HCT116 (cell line): ENCODE measurements around the gene TIMM13. TPM values are rescaled to one million over a fixed set of nuclear protein-coding genes. Genes with fewer than 3 reads are reported as not detected.

ENCODE experiments used
- ATAC-seq: fragments of 200-7000 bp; cut with Tn5 transposase; 2 replicates; pipeline ENCODE4 v1.9.1; 2020; ENCODE audit warnings: mild to moderate bottlenecking, moderate library complexity
- BruUV-seq: library from RNA; stranded (reverse); fragments of 400-500 nt; replicated peaks from 2 replicates; lab custom pipeline; 2021; lab: Mats Ljungman, UMichigan
- CTCF ChIA-PET: fragments of 300-600 bp; sonication (Branson Sonifier 250); formaldehyde crosslinking; loops from one replicate; lab custom pipeline; 2021; ENCODE audit warnings: antibody characterized with exemption; lab: Charles Lee
- POLR2A ChIA-PET: fragments of 300-600, 350-600 bp; sonication (Branson Sonifier 250); formaldehyde crosslinking; loops from one replicate; lab custom pipeline; 2021; ENCODE audit warnings: antibody characterized with exemption; lab: Charles Lee
- RAD21 ChIA-PET, 2 experiments: fragments of 300-600 bp; sonication (Branson Sonifier 250); formaldehyde crosslinking; loops; one replicate each; lab custom pipeline; 2023; ENCODE audit warnings: low total read pairs in 2 of 2; ENCODE audit not compliant: uncharacterized antibody in 2 of 2, unreplicated experiment in 2 of 2, low non-redundant PET in 1 of 2; lab: Charles Lee
- DNase-seq: peaks from one replicate; pipeline ENCODE4 v3.0.0-alpha.2; 2010; ENCODE audit warnings: low read depth, low spot score
- H2AFZ ChIP-seq: fragments of 200-600 bp; shearing (Covaris generic), sonication (generic); 2 replicates; pipeline ENCODE4 v1.6.1; 2017; ENCODE audit warnings: low read depth, mixed run types, mixed read lengths, antibody characterized with exemption, low read length; ENCODE audit not compliant: poor library complexity, severe bottlenecking
- H3K27ac ChIP-seq: 2 replicates; pipeline ENCODE4 v1.5.1; 2012; ENCODE audit warnings: low read depth, low read length
- H3K27me3 ChIP-seq: fragments of 200-600 bp; sonication (generic); 2 replicates; pipeline ENCODE4 v1.6.1; 2016; ENCODE audit warnings: mixed run types, low read length, mixed read lengths; ENCODE audit not compliant: insufficient read depth
- H3K36me3 ChIP-seq, 2 experiments: fragments of 200-500 bp in 1 of 2; fragments of 200-600 bp in 1 of 2; sonication (Bioruptor generic) in 1 of 2; sonication (generic) in 1 of 2; 2 replicates each; pipeline versions ENCODE4 v1.5.1 to v1.6.1; 2014 to 2016; ENCODE audit warnings: low read length in 2 of 2, inconsistent platforms in 1 of 2, mixed read lengths in 1 of 2, mixed run types in 1 of 2; ENCODE audit not compliant: insufficient read depth in 2 of 2, control insufficient read depth in 1 of 2
- H3K4me1 ChIP-seq, 2 experiments: fragments of 200-600 bp in 1 of 2; sonication (generic) in 1 of 2; 2 replicates each; pipeline versions ENCODE4 v1.5.1 to v1.6.1; 2012 to 2017; ENCODE audit warnings: low read length in 2 of 2, inconsistent platforms in 1 of 2, mild to moderate bottlenecking in 1 of 2, mixed read lengths in 1 of 2, mixed run types in 1 of 2, moderate library complexity in 1 of 2; ENCODE audit not compliant: insufficient read depth in 2 of 2, control insufficient read depth in 1 of 2
- H3K4me2 ChIP-seq: fragments of 200-600 bp; sonication (generic); 2 replicates; pipeline ENCODE4 v1.6.1; 2017; ENCODE audit warnings: mixed run types, low read length, mixed read lengths
- H3K4me3 ChIP-seq, 2 experiments: fragments of 200-600 bp in 1 of 2; sonication (generic) in 1 of 2; replicated peaks in 1 of 2; 2 replicates each; pipeline ENCODE4 v1.5.1; 2011 to 2016; ENCODE audit warnings: low read length in 2 of 2, control low read depth in 1 of 2, low read depth in 1 of 2, mild to moderate bottlenecking in 1 of 2, mixed read lengths in 1 of 2, mixed run types in 1 of 2
- H3K79me2 ChIP-seq: fragments of 200-600 bp; sonication (generic); 2 replicates; pipeline ENCODE4 v1.6.1; 2017; ENCODE audit warnings: mild to moderate bottlenecking, mixed run types, low read length, moderate library complexity, mixed read lengths; ENCODE audit not compliant: insufficient read depth
- H3K9ac ChIP-seq: fragments of 200-600 bp; sonication (generic); 2 replicates; pipeline ENCODE4 v1.6.1; 2016; ENCODE audit warnings: low read length, mixed read lengths
- H3K9me2 ChIP-seq: fragments of 200-600 bp; sonication (generic), shearing (Covaris generic); 2 replicates; pipeline ENCODE4 v1.6.1; 2017; ENCODE audit warnings: mixed run types, mild to moderate bottlenecking, moderate library complexity; ENCODE audit not compliant: insufficient read depth
- H3K9me3 ChIP-seq, 2 experiments: fragments of 200-500 bp in 1 of 2; fragments of 200-600 bp in 1 of 2; sonication (Bioruptor generic) in 1 of 2; sonication (generic) in 1 of 2; 2 replicates each; pipeline ENCODE4 v1.6.1; 2014 to 2017; ENCODE audit warnings: low read length in 2 of 2, mixed read lengths in 2 of 2, inconsistent platforms in 1 of 2, low read depth in 1 of 2, mild to moderate bottlenecking in 1 of 2, mixed run types in 1 of 2, moderate library complexity in 1 of 2; ENCODE audit not compliant: control insufficient read depth in 1 of 2, insufficient read depth in 1 of 2
- H4K20me1 ChIP-seq: fragments of 200-600 bp; sonication (generic), shearing (Covaris generic); 2 replicates; pipeline ENCODE4 v1.6.1; 2017; ENCODE audit warnings: mixed run types, mild to moderate bottlenecking, moderate library complexity; ENCODE audit not compliant: insufficient read depth
- ATF3 ChIP-seq: IDR thresholded peaks from 2 replicates; pipeline ENCODE4 v1.6.1; 2012
- CEBPB ChIP-seq: IDR thresholded peaks from 2 replicates; pipeline ENCODE4 v1.6.1; 2012; ENCODE audit warnings: low read depth
- CTCF ChIP-seq, 3 experiments: fragments of 200-600 bp in 1 of 3; sonication (generic) in 1 of 3; IDR thresholded peaks in 2 of 3; conservative IDR thresholded peaks in 1 of 3; 2 replicates each; pipeline ENCODE4 v1.5.1; 2012 to 2017; ENCODE audit warnings: low read depth in 2 of 3, low read length in 2 of 3, antibody characterized with exemption in 1 of 3, borderline replicate concordance in 1 of 3, control low read depth in 1 of 3, mild to moderate bottlenecking in 1 of 3, mixed read lengths in 1 of 3, mixed run types in 1 of 3, moderate library complexity in 1 of 3; ENCODE audit not compliant: insufficient read depth in 1 of 3
- EGR1 ChIP-seq: IDR thresholded peaks from 2 replicates; pipeline ENCODE4 v1.6.1; 2012; ENCODE audit warnings: low read depth
- FOSL1 ChIP-seq: IDR thresholded peaks from 2 replicates; pipeline ENCODE4 v1.6.1; 2012; ENCODE audit warnings: low read depth
- JUND ChIP-seq: IDR thresholded peaks from 2 replicates; pipeline ENCODE4 v1.6.1; 2012
- MAX ChIP-seq: IDR thresholded peaks from 2 replicates; pipeline ENCODE4 v1.6.1; 2012
- POLR2A ChIP-seq: IDR thresholded peaks from 2 replicates; pipeline ENCODE4 v1.7.0; 2011; ENCODE audit warnings: borderline replicate concordance; ENCODE audit not compliant: insufficient read depth, insufficient read length; ENCODE audit errors: extremely low read depth
- POLR2AphosphoS5 ChIP-seq: IDR thresholded peaks from 2 replicates; pipeline ENCODE4 v1.6.1; 2011; ENCODE audit warnings: mild to moderate bottlenecking, low read depth, low read length, moderate library complexity
- REST ChIP-seq: IDR thresholded peaks from 2 replicates; pipeline ENCODE4 v1.6.1; 2012; ENCODE audit warnings: low read depth
- SP1 ChIP-seq: IDR thresholded peaks from 2 replicates; pipeline ENCODE4 v1.6.1; 2012; ENCODE audit warnings: low read depth
- SRF ChIP-seq: IDR thresholded peaks from 2 replicates; pipeline ENCODE4 v1.6.1; 2012; ENCODE audit warnings: low read depth
- TCF7L2 ChIP-seq: IDR thresholded peaks from 2 replicates; pipeline ENCODE4 v1.7.0; 2011; ENCODE audit warnings: borderline replicate concordance, inconsistent platforms; ENCODE audit not compliant: insufficient read depth, insufficient read length; ENCODE audit errors: extremely low read depth
- YY1 ChIP-seq: IDR thresholded peaks from 2 replicates; pipeline ENCODE4 v1.6.1; 2011; ENCODE audit warnings: low read length, low read depth, moderate library complexity, mild to moderate bottlenecking; ENCODE audit not compliant: insufficient replicate concordance; ENCODE audit errors: extremely low read depth
- ZBTB33 ChIP-seq: IDR thresholded peaks from 2 replicates; pipeline ENCODE4 v1.6.1; 2011; ENCODE audit warnings: mild to moderate bottlenecking, low read length, moderate library complexity; ENCODE audit not compliant: insufficient replicate concordance; ENCODE audit errors: extremely low read depth
- ZFX ChIP-seq: fragments of 450-650 bp; IDR thresholded peaks from 2 replicates; pipeline ENCODE4 v1.6.1; 2017
- intact Hi-C: fragments of 100-400 bp; cut with micrococcal nuclease; formaldehyde crosslinking; loops from 2 replicates; pipeline ENCODE4 v1.10.0; 2022
- total RNA-seq: library from RNA; stranded (reverse); gene quantifications from one replicate; pipeline ENCODE4 v1.2.1, GENCODE V29; 2021; ENCODE audit not compliant: unreplicated experiment

TIMM13 gene
- total RNA-seq, 1 experiment from 2014 or later, result 151 TPM

- no peak for ATAC-seq
- CTCF ChIA-PET, result interaction anchor here (1.1 to 1.2 kb wide), 2 partner anchors 10 kb away, joined by 3 to 5 read pairs; no protein-coding TSS in a partner anchor
- H2AFZ ChIP-seq, result no peak overlapping the region
- POLR2A ChIA-PET, result interaction anchor here (1.6 to 6.8 kb wide), 2 partner anchors 12 to 80 kb away, joined by 3 to 44 read pairs; partner anchors contain the start of gene GADD45B
- no peaks in the 10 kb centered on the region for H3K27me3 ChIP-seq
- no peaks in the 10 kb centered on the region for H3K9me2 ChIP-seq
- H3K79me2 ChIP-seq, result no peaks in the 10 kb centered on the region
- no peak for DNase-seq
- no peaks in the 10 kb centered on the region for H3K9me3 ChIP-seq
- H3K9ac ChIP-seq, result no peak overlapping the region
- RAD21 ChIA-PET, result no interaction called here
- H3K4me3 ChIP-seq, result no peak overlapping the region
- H3K4me1 ChIP-seq, result peaks cover 25 to 60% of the 10 kb centered on the region in 2 experiments
- H3K36me3 ChIP-seq, result no peaks in the 10 kb centered on the region
- intact Hi-C loops, result loop anchor here (10.0 kb wide), 1 partner anchor 300 kb away; the partner anchor contains the start of gene DOT1L
- no peak overlapping the region for H3K4me2 ChIP-seq
- no peaks in the 10 kb centered on the region for H4K20me1 ChIP-seq
- TF ChIP-seq ZFX, result no peak
- no peak for TF ChIP-seq ATF3
- TF ChIP-seq TCF7L2, result no peak
- TF ChIP-seq CEBPB, result no peak
- TF ChIP-seq REST, result no peak
- no peak for TF ChIP-seq SP1
- no peak for TF ChIP-seq SRF
- no peak for TF ChIP-seq YY1
- TF ChIP-seq FOSL1, result no peak
- TF ChIP-seq POLR2A, result no peak
- TF ChIP-seq ZBTB33, result no peak
- TF ChIP-seq CTCF (IDR thresholded peaks at IDR 0.05 in 2 of 3, conservative IDR thresholded peaks at IDR 0.05 in 1 of 3; ENCODE audit: borderline replicate concordance in 1 of 3, insufficient read depth in 1 of 3, low read depth in 2 of 3, low read length in 2 of 3), result no peak
- no peak for TF ChIP-seq EGR1
- TF ChIP-seq POLR2AphosphoS5, result no peak
- no peak for TF ChIP-seq JUND
- TF ChIP-seq MAX, result no peak
- BruUV-seq, result no TSS peak
- no peak overlapping the region for H3K27ac ChIP-seq
Measured at GRCh38 chr19:2464389-2464788, 37.0 kb upstream of the TIMM13 start.
